Activated T-cell treated with anti-CD3 and anti-CD28 coated beads, Interleukin-2, amount 50 U/mL, for 24 hours (primary cell): Measurements from ENCODE around the gene GPRIN2.
"Not testable (repeated sequence)": the region's sequence is repeated elsewhere in the genome, so short reads cannot be mapped to it uniquely, and the experiment has no call there.

ENCODE experiments used
- DNase-seq: peaks from one replicate; pipeline ENCODE4 v3.0.0-alpha.2; 2020
- H3K27ac Mint-ChIP-seq: 2 replicates; pipeline ENCODE4 v1.8.0; 2020; ENCODE audit warnings: mild to moderate bottlenecking, mixed read lengths
- H3K27me3 Mint-ChIP-seq: 2 replicates; pipeline ENCODE4 v1.8.0; 2020; ENCODE audit warnings: mixed read lengths
- H3K36me3 Mint-ChIP-seq: 2 replicates; pipeline ENCODE4 v1.8.0; 2020; ENCODE audit warnings: low read depth, mixed read lengths
- H3K4me1 Mint-ChIP-seq: 2 replicates; pipeline ENCODE4 v1.8.0; 2020; ENCODE audit warnings: low read depth, mixed read lengths
- H3K4me3 Mint-ChIP-seq: 2 replicates; pipeline ENCODE4 v1.8.0; 2020; ENCODE audit warnings: mild to moderate bottlenecking, moderate library complexity, mixed read lengths
- H3K9me3 Mint-ChIP-seq: 2 replicates; pipeline ENCODE4 v1.8.0; 2020; ENCODE audit warnings: mixed read lengths

The GPRIN2 gene

DNA sequence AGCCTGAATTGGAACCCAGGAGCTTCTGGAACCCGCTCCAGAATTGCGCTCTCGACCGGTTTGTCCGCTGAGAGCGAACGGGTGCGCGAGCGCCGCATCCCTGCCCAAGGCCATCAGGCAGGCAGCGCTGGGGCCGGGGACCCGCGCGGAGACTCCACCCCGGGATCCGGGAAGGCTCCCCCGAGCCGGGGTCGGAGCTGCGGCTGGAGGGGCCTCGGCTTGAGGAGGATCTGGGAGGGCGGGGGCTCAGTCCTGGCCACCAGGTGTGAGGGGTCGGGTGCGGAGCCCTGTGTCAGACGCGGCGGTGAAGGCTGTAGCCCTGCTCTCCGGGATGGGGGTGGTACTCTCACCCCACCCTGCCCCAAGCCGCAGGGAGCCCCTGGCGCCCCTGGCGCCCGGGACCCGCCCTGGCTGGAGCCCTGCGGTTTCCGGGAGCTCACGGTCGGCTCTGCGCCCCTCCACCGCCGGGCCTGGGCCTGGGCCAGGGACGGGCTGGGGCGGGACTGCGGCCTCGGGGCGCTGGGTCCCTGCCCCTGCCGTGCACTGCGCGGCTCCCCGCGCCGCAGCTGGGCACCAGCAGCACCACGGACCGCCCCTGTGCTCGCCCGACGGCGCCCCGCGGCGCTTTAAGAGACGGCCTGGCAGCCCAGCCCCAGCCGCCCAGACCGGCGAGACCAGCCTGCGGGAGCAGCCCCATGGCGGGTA lies 22.2 kb upstream of the GPRIN2 start, which contains the start of gene SYT15:
TSS of gene SYT15 (plus strand) at position 655 of the 705 bp plus-strand sequence. CDS start at position 696, 41 bp downstream.
- not testable (repeated sequence) for H3K27me3 Mint-ChIP-seq, H3K4me1 Mint-ChIP-seq

DNA sequence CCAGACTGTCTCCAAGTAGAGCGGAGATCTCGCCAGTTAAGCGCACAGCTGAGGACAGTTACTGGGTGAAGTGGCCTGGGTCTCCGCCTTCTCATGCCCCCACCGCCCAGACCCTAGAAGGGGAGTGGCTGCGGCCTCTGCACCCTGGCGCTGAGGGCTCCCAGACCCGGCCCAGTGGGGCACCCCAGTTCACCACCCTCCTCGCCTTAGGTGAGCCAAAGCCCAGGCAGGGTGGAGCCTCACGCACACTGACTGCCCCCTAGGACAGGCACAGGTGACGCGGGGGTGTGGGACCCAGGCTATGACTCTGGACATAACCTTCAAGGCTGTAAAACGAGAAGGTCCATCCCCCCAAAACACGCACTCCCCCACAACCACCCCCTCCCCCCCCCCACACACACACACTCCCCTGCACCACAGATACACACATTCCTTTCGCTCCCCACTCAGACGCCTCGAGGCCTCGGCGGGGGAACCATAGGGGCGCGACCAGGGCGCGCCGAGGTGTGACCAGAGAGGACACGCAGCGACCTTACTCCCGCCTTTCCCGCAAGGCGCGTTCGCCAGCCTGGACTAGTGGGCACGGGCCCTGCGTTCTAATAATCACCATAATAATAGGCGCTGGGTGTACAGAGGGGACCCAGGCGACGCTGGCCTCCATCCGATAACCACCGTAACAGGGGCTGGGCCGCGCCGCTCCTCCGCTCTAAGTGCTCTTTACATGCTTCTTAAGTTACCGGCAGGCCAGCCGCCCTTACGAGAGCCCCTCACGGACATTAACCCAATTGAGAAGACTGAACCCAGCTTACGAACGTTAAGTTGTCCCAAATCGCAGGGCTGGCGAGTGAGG lies 21.4 kb upstream of the GPRIN2 start:
- H3K4me1 Mint-ChIP-seq, H3K4me3 Mint-ChIP-seq, H3K36me3 Mint-ChIP-seq, H3K9me3 Mint-ChIP-seq, DNase-seq, H3K27me3 Mint-ChIP-seq, H3K27ac Mint-ChIP-seq: not testable (repeated sequence)

More for the DNA sequence above, 22.2 kb upstream of the GPRIN2 start, which contains the start of gene SYT15:
- not testable (repeated sequence) for H3K9me3 Mint-ChIP-seq, H3K27ac Mint-ChIP-seq, H3K36me3 Mint-ChIP-seq, H3K4me3 Mint-ChIP-seq, DNase-seq

DNA sequence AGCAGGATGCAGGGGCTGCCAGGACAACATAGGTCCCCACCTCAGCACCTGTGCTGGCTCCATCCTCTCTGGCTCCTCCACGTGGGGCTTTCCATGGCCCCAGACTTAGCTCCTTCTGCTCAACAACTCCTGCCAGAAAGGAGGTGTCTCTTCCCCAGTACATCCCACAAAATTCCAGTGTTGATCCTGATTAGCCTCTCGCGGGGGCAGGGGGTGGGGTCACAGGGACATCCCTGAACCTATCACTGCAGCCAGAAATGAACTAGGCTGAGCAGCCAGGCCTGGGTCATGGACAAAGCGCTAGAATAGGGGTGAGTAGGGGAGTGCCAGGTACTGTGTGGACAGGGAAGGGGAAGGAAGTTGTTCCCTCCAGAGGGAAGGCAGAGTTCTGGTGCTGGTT lies 17.4 kb upstream of the GPRIN2 start:
- not testable (repeated sequence) for H3K4me3 Mint-ChIP-seq, H3K27ac Mint-ChIP-seq, DNase-seq, H3K27me3 Mint-ChIP-seq, H3K36me3 Mint-ChIP-seq, H3K9me3 Mint-ChIP-seq, H3K4me1 Mint-ChIP-seq

DNA sequence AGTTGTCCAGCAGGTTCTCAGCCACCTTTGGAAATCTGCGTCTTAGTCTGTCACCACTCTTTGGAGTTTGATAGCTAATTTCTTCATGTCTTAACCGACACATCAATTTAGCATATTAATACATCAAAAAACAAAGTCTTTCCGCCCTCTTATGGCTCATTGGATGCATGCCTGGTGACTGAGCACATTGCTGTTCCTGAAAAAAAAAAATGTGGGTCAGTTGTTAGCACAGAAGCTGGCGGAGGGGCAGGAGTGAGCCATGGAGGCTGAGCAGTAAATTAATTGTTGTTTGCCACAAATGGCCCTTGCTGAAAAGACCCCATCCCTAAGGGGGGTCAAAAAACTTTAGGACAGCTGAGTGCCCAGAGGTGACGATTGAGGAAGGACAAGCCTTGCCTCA lies 16.9 kb upstream of the GPRIN2 start:
- H3K9me3 Mint-ChIP-seq, H3K27ac Mint-ChIP-seq, H3K4me1 Mint-ChIP-seq, H3K27me3 Mint-ChIP-seq, DNase-seq, H3K36me3 Mint-ChIP-seq, H3K4me3 Mint-ChIP-seq: not testable (repeated sequence)

DNA sequence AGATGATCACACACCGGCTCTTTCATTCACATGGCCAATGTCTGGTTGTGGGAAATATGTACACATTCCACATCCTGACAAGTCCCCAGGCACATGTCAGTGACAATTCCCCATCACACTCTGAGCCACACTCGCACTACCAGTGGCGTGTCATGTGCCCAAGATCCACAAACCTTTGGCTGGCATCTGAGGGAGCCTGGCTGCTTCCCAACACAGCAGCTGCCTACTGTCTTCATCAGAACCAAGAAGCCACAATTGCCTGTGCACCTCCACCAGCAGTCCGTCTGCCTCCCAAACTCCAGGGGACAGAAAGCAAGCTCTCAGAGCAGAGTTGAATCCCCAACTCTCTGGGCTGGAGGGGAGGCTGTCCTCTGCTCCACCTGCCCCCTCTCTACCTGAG lies 16.3 kb upstream of the GPRIN2 start:
- not testable (repeated sequence) for DNase-seq, H3K9me3 Mint-ChIP-seq, H3K4me1 Mint-ChIP-seq, H3K36me3 Mint-ChIP-seq, H3K4me3 Mint-ChIP-seq, H3K27ac Mint-ChIP-seq, H3K27me3 Mint-ChIP-seq

DNA sequence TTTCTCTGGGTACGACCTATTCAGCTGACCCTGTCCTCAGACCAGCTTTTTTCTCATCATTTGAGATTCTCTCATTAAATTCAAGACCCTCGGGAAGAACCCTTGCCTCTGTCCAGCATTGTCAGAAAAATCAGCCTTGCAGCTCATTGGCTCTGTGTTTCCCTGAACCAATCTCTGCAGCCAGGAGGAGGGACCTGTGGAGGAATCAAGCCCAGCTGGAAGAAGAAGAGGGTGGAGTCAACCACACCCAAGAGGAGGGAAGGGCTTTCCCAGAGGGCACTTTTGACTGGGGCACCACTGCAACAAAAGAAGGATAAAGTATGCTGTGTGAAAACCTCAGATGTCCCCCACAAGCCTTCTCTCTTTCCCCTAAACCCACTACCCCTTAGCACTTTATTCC lies 14.2 kb upstream of the GPRIN2 start:
- not testable (repeated sequence) for H3K4me1 Mint-ChIP-seq, H3K36me3 Mint-ChIP-seq, H3K9me3 Mint-ChIP-seq, H3K27me3 Mint-ChIP-seq, DNase-seq, H3K4me3 Mint-ChIP-seq, H3K27ac Mint-ChIP-seq

DNA sequence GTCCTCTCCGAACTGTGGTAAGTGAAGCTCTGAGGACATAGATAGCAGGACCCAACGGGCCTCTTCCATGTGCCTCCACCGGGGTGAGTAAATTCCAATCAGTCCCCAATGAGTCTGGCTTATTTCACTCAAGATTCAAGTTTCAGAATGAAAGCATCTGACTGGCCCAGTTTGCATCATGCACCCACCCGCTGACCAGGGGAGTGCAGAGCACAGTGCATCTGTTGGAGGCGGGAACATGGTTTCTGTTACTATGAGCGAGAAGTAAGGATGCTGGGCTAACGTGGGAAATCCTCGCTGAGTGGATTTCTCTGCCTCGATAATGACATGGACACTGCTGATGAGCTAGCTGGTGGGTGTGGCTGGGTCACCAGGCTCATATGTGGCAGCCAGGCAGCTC lies 10.7 kb upstream of the GPRIN2 start:
- not testable (repeated sequence) for H3K27me3 Mint-ChIP-seq, H3K27ac Mint-ChIP-seq, H3K4me3 Mint-ChIP-seq, H3K36me3 Mint-ChIP-seq, H3K4me1 Mint-ChIP-seq, DNase-seq, H3K9me3 Mint-ChIP-seq

DNA sequence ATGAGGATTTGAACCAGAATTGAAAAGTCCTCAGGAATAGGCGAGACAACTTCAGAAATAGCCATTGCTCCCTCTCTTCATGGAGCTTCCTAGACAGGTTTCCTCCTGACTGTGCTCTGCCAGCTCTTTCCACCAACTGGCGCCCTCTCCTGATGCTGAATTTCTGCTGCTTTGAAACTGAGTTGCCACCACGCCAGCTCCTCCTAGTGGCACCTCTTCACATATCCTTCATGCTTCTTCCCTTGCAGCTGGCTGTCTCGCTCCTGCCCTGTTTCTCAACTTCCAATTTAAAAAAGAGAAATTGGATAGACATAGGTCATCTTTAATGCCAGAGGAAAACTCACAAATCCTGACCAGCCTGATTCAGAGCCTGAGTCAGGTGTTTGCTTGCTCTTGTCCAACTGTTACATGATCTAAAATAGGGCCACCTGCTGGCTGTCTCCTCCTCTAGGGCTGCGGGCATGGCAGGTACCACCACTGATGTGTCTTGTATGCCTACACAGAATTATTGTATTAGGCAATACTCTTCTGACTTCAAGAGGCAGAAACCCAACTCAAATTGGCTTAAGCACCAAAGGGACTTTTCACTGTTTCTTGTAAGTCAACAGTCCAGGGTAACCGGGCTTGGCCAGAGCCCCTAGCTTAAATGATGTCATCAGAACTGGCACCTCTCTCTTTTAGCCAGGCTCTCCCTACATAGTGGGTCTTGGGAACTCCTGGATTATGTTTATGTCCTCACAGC lies 9.3 kb upstream of the GPRIN2 start:
- not testable (repeated sequence) for H3K27me3 Mint-ChIP-seq, H3K9me3 Mint-ChIP-seq, H3K36me3 Mint-ChIP-seq, H3K27ac Mint-ChIP-seq, H3K4me1 Mint-ChIP-seq
- H3K4me3 Mint-ChIP-seq, result peak overlapping the region; percentile 7
- DNase-seq, result peak; percentile 54

DNA sequence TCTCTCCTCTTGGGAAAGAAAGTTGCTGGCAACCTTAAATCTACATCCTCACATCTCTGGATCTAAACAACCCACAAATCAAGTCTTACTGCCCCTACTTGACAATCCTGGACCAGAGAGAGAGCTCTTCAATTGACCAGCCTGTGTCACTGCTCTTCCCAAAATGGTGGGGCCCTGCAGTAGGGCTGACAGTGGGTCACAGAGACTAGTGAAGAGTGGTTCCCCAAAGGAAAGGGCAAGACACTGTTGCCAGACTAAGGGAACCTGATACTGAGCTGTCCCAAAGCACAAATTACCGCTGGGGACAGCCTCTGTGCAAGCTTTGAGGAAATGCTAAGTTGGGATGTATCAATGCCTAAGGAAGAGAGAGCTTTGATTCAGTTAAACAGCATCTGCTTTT lies 4.5 kb upstream of the GPRIN2 start:
- no peaks in the 10 kb centered on the region for H3K27me3 Mint-ChIP-seq
- DNase-seq, result no peak
- H3K4me1 Mint-ChIP-seq, result peaks cover 6% of the 10 kb centered on the region
- no peak overlapping the region for H3K4me3 Mint-ChIP-seq
- H3K27ac Mint-ChIP-seq, result no peak overlapping the region
- H3K9me3 Mint-ChIP-seq, result no peaks in the 10 kb centered on the region
- no peaks in the 10 kb centered on the region for H3K36me3 Mint-ChIP-seq

DNA sequence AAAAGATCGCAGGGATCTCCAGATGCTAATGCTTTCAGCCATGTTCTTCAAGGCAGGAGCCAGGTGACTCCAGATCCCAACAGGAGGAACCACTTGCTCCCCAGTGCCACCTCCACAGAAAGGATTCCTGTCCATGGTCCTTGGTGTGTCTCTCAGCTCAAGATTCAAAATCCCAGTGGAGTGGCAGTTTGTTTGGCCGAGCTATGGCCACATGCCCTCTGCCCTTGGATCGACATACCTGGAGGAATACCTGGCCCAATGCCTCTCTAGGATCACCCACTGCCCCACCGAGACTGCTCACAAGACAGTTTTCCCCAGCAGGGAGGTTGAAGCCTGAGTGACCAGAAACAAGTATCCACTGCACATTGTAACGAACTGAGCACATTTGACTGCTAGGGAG lies 3.9 kb upstream of the GPRIN2 start:
- peaks cover 4% of the 10 kb centered on the region for H3K4me1 Mint-ChIP-seq
- no peaks in the 10 kb centered on the region for H3K36me3 Mint-ChIP-seq
- H3K4me3 Mint-ChIP-seq, result no peak overlapping the region
- no peak overlapping the region for H3K27ac Mint-ChIP-seq
- DNase-seq, result no peak
- no peaks in the 10 kb centered on the region for H3K27me3 Mint-ChIP-seq
- H3K9me3 Mint-ChIP-seq, result no peaks in the 10 kb centered on the region

DNA sequence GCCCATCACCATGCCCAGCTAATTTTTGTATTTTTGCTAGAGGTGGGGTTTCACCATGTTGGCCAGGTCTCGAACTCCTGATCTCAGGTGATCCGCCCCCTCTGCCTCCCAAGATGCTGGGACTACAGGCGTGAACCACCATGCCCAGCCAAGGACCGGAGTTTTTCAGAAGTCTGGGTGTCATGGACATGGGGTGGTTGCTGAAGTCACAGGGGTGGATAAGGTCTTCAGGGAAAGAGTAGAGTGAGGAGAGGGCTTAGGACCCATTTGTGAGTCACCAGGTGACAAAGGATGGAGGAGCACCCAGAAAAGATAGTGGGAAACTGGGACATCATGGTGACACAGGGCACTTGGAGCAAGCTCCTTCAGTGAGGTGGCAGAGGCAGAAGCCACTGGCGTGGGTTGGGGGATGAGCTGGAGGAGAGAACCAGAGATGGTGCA lies 2.8 kb upstream of the GPRIN2 start:
- no peak for DNase-seq
- Mint-ChIP-seq H3K4me1 (peaks cover 4% of the 10 kb centered on the region), H3K4me3 (no peak overlapping the region)

DNA sequence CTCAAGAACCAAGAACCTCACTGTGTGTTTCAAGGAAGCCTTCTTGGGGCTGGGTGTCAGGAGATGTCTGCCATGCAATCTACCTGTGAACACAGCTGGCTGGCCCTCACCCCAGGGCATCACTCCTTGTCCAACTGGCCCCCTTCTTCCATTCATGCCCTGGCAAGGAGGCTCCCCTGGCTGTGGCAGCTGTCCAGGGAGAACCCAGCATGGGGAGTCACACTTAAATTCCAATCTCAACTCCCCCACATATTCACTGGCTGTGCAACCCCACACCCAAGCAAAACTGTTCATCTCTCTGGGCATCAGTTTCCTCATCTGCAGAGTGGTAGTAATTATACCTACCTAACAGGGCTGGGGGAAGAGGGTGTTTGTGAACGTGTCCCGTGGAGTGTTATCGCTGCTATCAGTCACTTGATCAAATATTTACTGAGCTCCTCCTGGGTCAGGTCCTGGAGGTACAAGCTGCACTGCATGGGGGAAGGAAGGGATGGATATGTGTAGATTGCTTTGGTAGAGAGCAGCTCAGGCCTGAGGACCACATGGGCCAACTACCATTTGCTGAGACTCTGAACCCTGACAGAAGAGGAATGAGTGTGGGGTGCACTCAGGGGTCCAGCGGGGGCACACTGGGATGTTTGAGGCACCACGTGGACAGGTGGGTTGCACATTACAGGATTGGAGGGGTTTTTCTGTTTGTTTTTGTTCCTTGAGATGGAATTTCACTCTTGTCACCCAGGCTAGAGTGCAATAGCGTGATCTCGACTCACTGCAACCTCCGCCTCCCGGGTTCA lies 2.1 kb upstream of the GPRIN2 start:
- no peak for DNase-seq
- no peaks in the 10 kb centered on the region for H3K27me3 Mint-ChIP-seq
- H3K4me1 Mint-ChIP-seq, result peaks cover 4% of the 10 kb centered on the region
- no peaks in the 10 kb centered on the region for H3K36me3 Mint-ChIP-seq
- no peaks in the 10 kb centered on the region for H3K9me3 Mint-ChIP-seq
- no peak overlapping the region for H3K4me3 Mint-ChIP-seq
- no peak overlapping the region for H3K27ac Mint-ChIP-seq

More for the DNA sequence above, 2.8 kb upstream of the GPRIN2 start:
- Mint-ChIP-seq H3K27ac (no peak overlapping the region), H3K27me3 (no peaks in the 10 kb centered on the region), H3K36me3 (no peaks in the 10 kb centered on the region), H3K9me3 (no peaks in the 10 kb centered on the region)

DNA sequence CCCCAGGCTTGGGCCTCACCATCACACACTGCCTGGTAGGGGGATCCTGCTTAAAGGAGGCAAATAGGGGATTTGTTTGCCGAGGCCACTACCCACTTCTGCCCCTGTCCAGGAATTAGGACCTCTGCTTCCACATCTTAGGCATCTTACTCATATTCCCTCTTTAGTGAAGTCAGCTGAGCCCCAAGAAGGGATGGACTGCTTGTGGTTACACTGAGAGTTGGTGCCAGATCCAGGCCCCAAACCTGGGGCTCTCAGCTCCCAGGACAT lies 1.6 kb upstream of the GPRIN2 start:
- DNase-seq, result no peak
- Mint-ChIP-seq H3K4me3 (no peak overlapping the region), H3K36me3 (no peaks in the 10 kb centered on the region), H3K9me3 (no peaks in the 10 kb centered on the region), H3K27ac (no peak overlapping the region), H3K27me3 (no peaks in the 10 kb centered on the region), H3K4me1 (peaks cover 4% of the 10 kb centered on the region)

DNA sequence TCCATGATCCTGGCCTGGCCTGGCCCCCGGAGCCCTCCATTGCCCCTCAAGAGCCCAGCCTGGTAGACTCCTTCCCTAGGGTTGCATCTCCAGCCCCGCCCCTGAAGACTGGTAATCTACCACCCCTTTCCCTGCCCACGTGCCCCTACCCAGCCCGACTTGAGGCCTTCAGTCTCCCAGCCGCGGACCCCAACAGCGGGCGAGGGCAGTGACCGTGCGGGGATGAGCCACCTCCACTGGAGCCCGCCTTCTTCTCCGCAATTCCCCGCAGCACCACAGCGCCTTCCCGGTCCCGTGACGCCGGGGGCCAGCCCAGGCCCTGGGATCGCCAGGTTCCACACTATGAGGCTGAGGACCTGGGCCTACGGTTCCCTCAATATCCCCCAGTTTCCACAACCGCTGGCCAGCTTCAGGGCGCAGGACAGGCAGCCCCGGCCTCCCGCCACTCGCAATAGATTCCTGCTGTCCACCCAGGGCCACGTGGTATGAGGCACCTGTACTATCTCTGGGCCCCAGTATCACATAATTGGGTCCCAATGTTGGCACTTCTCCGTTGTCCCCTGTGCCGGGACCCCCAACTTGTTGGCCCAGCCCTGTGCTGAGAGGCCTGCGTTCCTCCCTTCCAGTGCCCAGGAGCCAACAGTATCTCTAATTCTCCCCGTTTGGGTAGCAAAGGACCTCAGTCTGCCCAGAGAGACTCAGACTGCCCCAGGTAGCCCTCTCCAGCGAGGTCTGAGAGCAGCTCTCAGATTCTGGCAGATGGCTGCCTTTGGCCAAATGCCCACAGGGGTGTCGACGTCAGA lies 1.1 kb upstream of the GPRIN2 start:
- Mint-ChIP-seq H3K27ac (no peak overlapping the region), H3K4me1 (peaks cover 4% of the 10 kb centered on the region), H3K4me3 (peak overlapping the region; percentile 59), H3K9me3 (no peaks in the 10 kb centered on the region), H3K27me3 (no peaks in the 10 kb centered on the region), H3K36me3 (no peaks in the 10 kb centered on the region)
- peak; percentile 30 for DNase-seq
